HUES64 (cell line): ENCODE data around the gene TMEM255B.

Experiments used
- H3K27ac ChIP-seq: 2 replicates; pipeline ENCODE4 v1.7.0; 2013; ENCODE audit warnings: low read depth, low read length, inconsistent platforms
- H3K27me3 ChIP-seq: 2 replicates; pipeline ENCODE4 v1.6.1; 2013; ENCODE audit warnings: mild to moderate bottlenecking, low read length; ENCODE audit not compliant: insufficient read depth
- H3K36me3 ChIP-seq: 2 replicates; pipeline ENCODE4 v1.6.1; 2013; ENCODE audit warnings: mild to moderate bottlenecking, low read length; ENCODE audit not compliant: insufficient read depth
- H3K4me1 ChIP-seq: 2 replicates; pipeline ENCODE4 v1.6.1; 2013; ENCODE audit warnings: mild to moderate bottlenecking, low read length, moderate library complexity; ENCODE audit not compliant: insufficient read depth
- H3K4me3 ChIP-seq: 2 replicates; pipeline ENCODE4 v1.5.1; 2013; ENCODE audit warnings: mild to moderate bottlenecking, low read length, moderate library complexity
- H3K9ac ChIP-seq: 2 replicates; pipeline ENCODE4 v1.6.1; 2013; ENCODE audit warnings: mild to moderate bottlenecking, low read depth, low read length
- H3K9me3 ChIP-seq: 2 replicates; pipeline ENCODE4 v1.6.1; 2013; ENCODE audit warnings: low read depth, low read length; ENCODE audit not compliant: insufficient read depth
- WGBS: fragments of 150-250, 120-280 bp; methylation state at CpG from one replicate; pipeline ENCODE4 v1.1.7; 2013; ENCODE audit warnings: missing lambda C conversion rate; 5-methylcytosine and 5-hydroxymethylcytosine counted together

TMEM255B gene

GRCh38 chr13:113834496-113835200, 75.6 kb downstream of the TMEM255B start:
- Histone ChIP-seq H3K27ac (no peak overlapping the region), H3K9me3 (no peaks in the 10 kb centered on the region), H3K36me3 (0 out of 2 replicates have a peak, but pooled peaks cover 7% of the 10 kb centered on the region), H3K9ac (no peak overlapping the region), H3K27me3 (no peaks in the 10 kb centered on the region), H3K4me1 (peaks cover 12% of the 10 kb centered on the region; the same call in 1 of the 2 replicates), H3K4me3 (no peak overlapping the region)
- WGBS: 94% methylated on average over 38 of the region's 38 CpGs

GRCh38 chr13:113835461-113836270, 76.6 kb downstream of the TMEM255B start:
- Histone ChIP-seq H3K27ac (no peak overlapping the region), H3K9me3 (no peaks in the 10 kb centered on the region), H3K4me3 (no peak overlapping the region), H3K4me1 (peaks cover 12% of the 10 kb centered on the region; the same call in 1 of the 2 replicates), H3K36me3 (0 out of 2 replicates have a peak, but pooled peaks cover 7% of the 10 kb centered on the region), H3K27me3 (no peaks in the 10 kb centered on the region), H3K9ac (no peak overlapping the region)
- WGBS: 78% methylated on average over 37 of the region's 37 CpGs

- Histone ChIP-seq H3K4me3 (no peak overlapping the region), H3K4me1 (peaks cover 12% of the 10 kb centered on the region; the same call in 1 of the 2 replicates), H3K36me3 (0 out of 2 replicates have a peak, but pooled peaks cover 7% of the 10 kb centered on the region), H3K27me3 (no peaks in the 10 kb centered on the region), H3K9me3 (no peaks in the 10 kb centered on the region), H3K27ac (peak overlapping the region; percentile 49), H3K9ac (peak overlapping the region; percentile 36)
- 78% methylated on average over 19 of the region's 19 CpGs for WGBS
These were observed 77.9 kb downstream of the TMEM255B start for GRCh38 chr13:113836768-113837559.

GRCh38 chr13:113837560-113838355, 78.7 kb downstream of the TMEM255B start:
- Histone ChIP-seq H3K9ac (peak overlapping the region; percentile 36), H3K4me3 (no peak overlapping the region), H3K36me3 (0 out of 2 replicates have a peak, but pooled peaks cover 5% of the 10 kb centered on the region), H3K9me3 (no peaks in the 10 kb centered on the region), H3K27me3 (no peaks in the 10 kb centered on the region), H3K27ac (peak overlapping the region; percentile 49), H3K4me1 (peaks cover 12% of the 10 kb centered on the region; the same call in 1 of the 2 replicates)
- 64% methylated on average over 16 of the region's 16 CpGs for WGBS

DNA sequence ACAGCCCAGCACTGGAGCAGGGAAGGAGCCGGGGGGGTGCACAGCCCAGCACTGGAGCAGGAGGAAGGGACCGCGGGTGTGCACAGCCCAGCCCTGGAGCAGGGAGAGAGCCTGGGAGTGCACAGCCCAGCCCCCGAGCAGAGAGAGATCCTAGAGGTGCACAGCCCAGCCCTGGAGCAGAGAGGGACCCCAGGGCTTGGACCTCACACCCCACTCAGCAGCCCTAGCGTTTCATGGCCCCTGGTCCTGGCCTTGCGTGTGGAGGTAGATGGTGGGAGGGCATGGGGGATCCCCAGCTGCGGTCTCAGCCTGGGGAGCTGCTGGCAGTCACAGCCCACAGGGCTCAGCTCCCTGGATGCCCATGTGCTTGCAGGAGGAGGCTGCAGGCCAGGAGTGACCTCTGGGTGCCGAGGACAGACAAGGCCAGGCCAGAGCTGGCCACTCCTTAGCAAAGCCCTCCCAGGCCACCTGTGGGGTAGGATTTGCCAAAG, 79.7 kb downstream of the TMEM255B start:
- Histone ChIP-seq H3K9ac (no peak overlapping the region), H3K27ac (no peak overlapping the region), H3K36me3 (0 out of 2 replicates have a peak, but pooled peaks cover 2% of the 10 kb centered on the region), H3K4me3 (no peak overlapping the region), H3K9me3 (no peaks in the 10 kb centered on the region), H3K4me1 (peaks cover 12% of the 10 kb centered on the region; the same call in 1 of the 2 replicates), H3K27me3 (no peaks in the 10 kb centered on the region)
- WGBS: 84% methylated on average over 8 of the region's 8 CpGs

GRCh38 chr13:113839536-113840204, 80.6 kb downstream of the TMEM255B start:
- Histone ChIP-seq H3K9ac (no peak overlapping the region), H3K27ac (no peak overlapping the region), H3K4me3 (no peak overlapping the region), H3K27me3 (no peaks in the 10 kb centered on the region), H3K4me1 (peaks cover 12% of the 10 kb centered on the region; the same call in 1 of the 2 replicates), H3K9me3 (no peaks in the 10 kb centered on the region), H3K36me3 (no peaks in the 10 kb centered on the region)
- WGBS: 92% methylated on average over 24 of the region's 24 CpGs

DNA sequence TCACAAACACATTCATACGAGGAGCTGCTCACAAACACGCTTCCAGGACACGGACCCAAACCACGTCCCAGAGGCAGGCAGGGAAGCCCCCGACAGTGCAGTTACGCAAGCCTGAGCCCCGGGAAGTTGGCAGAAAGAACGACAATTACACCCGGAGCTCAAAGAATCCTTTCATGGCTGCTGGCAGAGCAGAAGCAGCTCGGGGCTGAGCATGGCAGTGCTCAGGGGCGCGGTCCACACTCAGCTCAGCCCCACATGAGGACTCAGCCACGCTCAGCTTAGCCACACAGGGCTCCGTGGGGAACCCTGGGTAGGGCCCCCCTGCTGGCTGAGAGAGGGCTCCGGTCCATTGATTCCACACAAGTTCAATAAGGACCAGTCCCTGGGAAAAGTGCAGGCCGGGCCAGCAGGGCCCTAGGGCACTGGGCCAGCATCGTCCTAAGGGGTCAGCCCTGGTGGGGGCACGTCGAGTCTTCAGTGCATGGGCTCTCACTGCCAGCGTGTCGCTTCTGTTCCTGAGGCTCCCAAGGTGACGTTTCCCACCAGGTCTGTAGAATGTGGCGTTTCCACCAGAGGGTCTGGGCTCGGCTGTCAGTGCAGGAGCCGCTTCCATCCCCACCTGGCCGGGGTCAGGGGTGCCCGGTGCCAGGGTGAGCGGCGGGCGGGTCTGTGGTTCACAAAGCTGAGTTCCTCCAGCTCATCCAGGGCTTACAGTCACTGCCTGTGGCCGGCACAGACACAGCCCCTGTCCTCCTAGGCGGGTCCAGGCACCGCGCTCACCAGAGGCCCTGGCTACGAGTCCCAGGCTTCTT, 81.7 kb downstream of the TMEM255B start:
- WGBS: 90% methylated on average over 35 of the region's 35 CpGs
- Histone ChIP-seq H3K27ac (no peak overlapping the region), H3K9ac (no peak overlapping the region), H3K4me3 (no peak overlapping the region), H3K9me3 (no peaks in the 10 kb centered on the region), H3K27me3 (no peaks in the 10 kb centered on the region), H3K36me3 (no peaks in the 10 kb centered on the region), H3K4me1 (peaks cover 12% of the 10 kb centered on the region; the same call in 1 of the 2 replicates)

DNA sequence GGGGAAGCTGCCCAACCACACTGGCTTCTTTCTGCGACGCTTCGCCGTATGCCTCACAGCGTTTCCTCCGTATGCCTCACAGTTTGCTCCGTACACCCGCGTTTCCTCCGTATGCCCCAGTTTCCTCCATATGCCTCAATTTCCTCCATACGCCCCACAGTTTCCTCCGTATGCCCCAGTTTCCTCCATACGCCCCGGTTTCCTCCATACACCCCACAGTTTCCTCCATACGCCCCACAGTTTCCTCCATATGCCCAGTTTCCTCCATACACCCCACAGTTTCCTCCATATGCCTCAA, 82.3 kb downstream of the TMEM255B start:
- 90% methylated on average over 15 of the region's 15 CpGs for WGBS
- no peaks in the 10 kb centered on the region for H3K36me3 ChIP-seq

DNA sequence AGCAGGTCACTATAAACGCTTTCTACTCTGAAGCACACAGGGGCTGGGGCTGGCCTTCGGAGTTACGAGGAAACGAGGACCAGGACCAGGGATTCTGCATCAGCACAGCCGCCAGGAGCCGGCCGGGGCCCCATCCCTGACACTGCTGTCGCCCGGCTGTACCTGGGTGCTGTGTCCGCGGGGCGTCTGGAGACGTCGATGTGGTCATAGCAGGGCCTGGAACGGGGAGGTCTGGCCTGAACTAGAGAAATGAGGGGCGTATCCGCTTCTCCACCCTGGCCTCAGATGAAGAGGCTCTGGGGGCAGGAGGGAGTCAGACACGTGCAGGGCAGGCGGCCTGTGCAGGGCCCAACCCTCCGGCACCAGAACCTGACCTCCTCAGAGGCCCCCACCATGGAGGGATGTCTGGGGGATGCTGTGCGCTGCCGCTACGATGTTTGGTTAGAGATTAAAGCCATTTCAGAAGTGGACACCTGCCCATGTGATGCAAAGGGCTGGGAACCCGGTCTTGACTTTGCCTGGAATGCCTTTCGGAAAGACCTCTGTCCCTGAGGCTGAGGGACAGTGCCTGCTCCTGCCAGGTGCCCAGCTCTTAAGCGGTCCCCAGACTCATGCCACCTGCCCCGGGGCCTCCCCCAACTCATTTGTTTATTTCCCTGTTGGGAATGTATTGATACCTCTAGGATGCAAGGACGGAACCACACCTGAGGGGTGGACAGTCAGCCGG, 83.5 kb downstream of the TMEM255B start:
- Histone ChIP-seq H3K36me3 (no peaks in the 10 kb centered on the region), H3K27ac (no peak overlapping the region), H3K9ac (no peak overlapping the region), H3K4me3 (no peak overlapping the region), H3K4me1 (peaks cover 5% of the 10 kb centered on the region; the same call in 1 of the 2 replicates), H3K27me3 (no peaks in the 10 kb centered on the region), H3K9me3 (no peaks in the 10 kb centered on the region)
- 95% methylated on average over 29 of the region's 29 CpGs for WGBS

More for the DNA sequence above, 82.3 kb downstream of the TMEM255B start:
- Histone ChIP-seq H3K4me3 (no peak overlapping the region), H3K27me3 (no peaks in the 10 kb centered on the region), H3K27ac (no peak overlapping the region), H3K9ac (no peak overlapping the region), H3K4me1 (peaks cover 12% of the 10 kb centered on the region; the same call in 1 of the 2 replicates), H3K9me3 (no peaks in the 10 kb centered on the region)
